Stimulated activated CD4-positive, alpha-beta T cell treated with anti-CD3 and anti-CD28 coated beads, Interleukin-4, amount 100 ng/mL, for 24 hours (primary cell): ENCODE results near the gene NTRK3.

Experiments used
- DNase-seq: peaks from one replicate; pipeline ENCODE4 v3.0.0-alpha.2; 2020

NTRK3 gene

GRCh38 chr15:88257311-88258092 lies 963 bp upstream of the NTRK3 start:
- no peak for DNase-seq

GRCh38 chr15:88255484-88256278 lies 858 bp downstream of the NTRK3 start:
- DNase-seq: no peak

GRCh38 chr15:88255087-88255483 lies 1.5 kb downstream of the NTRK3 start:
- no peak for DNase-seq

GRCh38 chr15:88252441-88252840 lies 4.1 kb downstream of the NTRK3 start:
- DNase-seq: no peak

GRCh38 chr15:88250826-88251225 lies 5.7 kb downstream of the NTRK3 start:
- no peak for DNase-seq

- no peak for DNase-seq
Measured at GRCh38 chr15:88249220-88249619, 7.3 kb downstream of the NTRK3 start.

- no peak for DNase-seq
Measured at GRCh38 chr15:88247914-88248313, 8.6 kb downstream of the NTRK3 start.

GRCh38 chr15:88246666-88247446 lies 9.7 kb downstream of the NTRK3 start:
- DNase-seq: peak; percentile 75

- DNase-seq: no peak
Measured at GRCh38 chr15:88246081-88246480, 10.5 kb downstream of the NTRK3 start.

GRCh38 chr15:88243895-88244787 lies 12.4 kb downstream of the NTRK3 start:
- DNase-seq: peak; percentile 19

GRCh38 chr15:88242586-88243555 lies 13.7 kb downstream of the NTRK3 start:
- no peak for DNase-seq

- DNase-seq: no peak
Measured at GRCh38 chr15:88241461-88241860, 15.1 kb downstream of the NTRK3 start.

- DNase-seq: no peak
Measured at GRCh38 chr15:88241060-88241459, 15.5 kb downstream of the NTRK3 start.

GRCh38 chr15:88239594-88239993 lies 16.9 kb downstream of the NTRK3 start:
- no peak for DNase-seq

GRCh38 chr15:88238618-88239430 lies 17.7 kb downstream of the NTRK3 start:
- no peak for DNase-seq

GRCh38 chr15:88234711-88235110 lies 21.8 kb downstream of the NTRK3 start:
- no peak for DNase-seq

- no peak for DNase-seq
Measured at GRCh38 chr15:88233921-88234320, 22.6 kb downstream of the NTRK3 start.

- no peak for DNase-seq
Measured at GRCh38 chr15:88232771-88233201, 23.8 kb downstream of the NTRK3 start.

GRCh38 chr15:88231909-88232644 lies 24.5 kb downstream of the NTRK3 start:
- no peak for DNase-seq
